DOHH2 (cell line): ENCODE data around the gene KIAA1671.
A peak's percentile ranks its signal among the peaks of the same experiment; 100 is the strongest.

Source experiments
- H3F3A ChIP-seq: fragments of 200-600 bp; sonication (generic), shearing (Covaris generic); 2 replicates; pipeline ENCODE4 v1.6.0; 2016; ENCODE audit warnings: antibody characterized with exemption, mild to moderate bottlenecking; ENCODE audit not compliant: control insufficient read depth, insufficient read depth
- H3K27ac ChIP-seq: fragments of 200-600 bp; sonication (generic); 2 replicates; pipeline ENCODE4 v1.5.1; 2014; ENCODE audit warnings: low read depth, mild to moderate bottlenecking, low read length, moderate library complexity
- H3K27me3 ChIP-seq: fragments of 200-600 bp; sonication (generic); 2 replicates; pipeline ENCODE4 v1.6.1; 2014; ENCODE audit warnings: mild to moderate bottlenecking, low read length, mixed read lengths; ENCODE audit not compliant: control insufficient read depth
- H3K36me3 ChIP-seq: fragments of 200-600 bp; sonication (generic); 2 replicates; pipeline ENCODE4 v1.6.1; 2014; ENCODE audit warnings: mild to moderate bottlenecking, low read length, moderate library complexity, mixed read lengths; ENCODE audit not compliant: control insufficient read depth
- H3K4me1 ChIP-seq: fragments of 200-600 bp; sonication (generic); 2 replicates; pipeline ENCODE4 v1.6.1; 2014; ENCODE audit warnings: mild to moderate bottlenecking, low read length, mixed read lengths; ENCODE audit not compliant: control insufficient read depth
- H3K4me2 ChIP-seq: fragments of 200-600 bp; sonication (generic); 2 replicates; pipeline ENCODE4 v1.6.0; 2014; ENCODE audit warnings: mild to moderate bottlenecking, low read length, moderate library complexity
- H3K4me3 ChIP-seq: fragments of 200-600 bp; sonication (generic); 2 replicates; pipeline ENCODE4 v1.5.1; 2014; ENCODE audit warnings: mild to moderate bottlenecking, low read length, mixed read lengths
- H3K79me2 ChIP-seq: fragments of 200-600 bp; sonication (generic); 2 replicates; pipeline ENCODE4 v1.6.1; 2014; ENCODE audit warnings: mild to moderate bottlenecking, low read length, mixed read lengths; ENCODE audit not compliant: control insufficient read depth
- H3K9me2 ChIP-seq: fragments of 200-600 bp; sonication (generic); replicated peaks from 2 replicates; pipeline ENCODE4 v1.6.1; 2014; ENCODE audit warnings: mild to moderate bottlenecking, low read length, mixed read lengths; ENCODE audit not compliant: control insufficient read depth
- H3K9me3 ChIP-seq: fragments of 200-600 bp; sonication (generic); 2 replicates; pipeline ENCODE4 v1.6.1; 2014; ENCODE audit warnings: antibody characterized with exemption, low read length, mixed read lengths; ENCODE audit not compliant: control insufficient read depth, insufficient read depth
- H4K20me1 ChIP-seq: fragments of 200-600 bp; sonication (generic); 2 replicates; pipeline ENCODE4 v1.6.0; 2014; ENCODE audit warnings: low read depth, mild to moderate bottlenecking, antibody characterized with exemption, low read length, moderate library complexity; ENCODE audit not compliant: control insufficient read depth, insufficient read depth
- CTCF ChIP-seq: fragments of 200-600 bp; sonication (generic); IDR thresholded peaks from one replicate; pipeline ENCODE4 v1.5.1; 2014; ENCODE audit warnings: antibody characterized with exemption, mild to moderate bottlenecking, low read depth, low read length; ENCODE audit not compliant: poor library complexity, severe bottlenecking
- EZH2phosphoT487 ChIP-seq: fragments of 200-600 bp; sonication (generic); IDR thresholded peaks from 2 replicates; pipeline ENCODE4 v1.6.1; 2017; ENCODE audit warnings: borderline replicate concordance, mild to moderate bottlenecking, antibody characterized with exemption, low read length, moderate library complexity, mixed read lengths

KIAA1671 gene

GRCh38 chr22:24952837-24953383 is 394 bp downstream of the KIAA1671 start:
- H3K27ac ChIP-seq, result no peak overlapping the region
- 0 out of 2 replicates have a peak, but pooled peaks cover 4% of the 10 kb centered on the region for H3K4me1 ChIP-seq
- no peaks in the 10 kb centered on the region for H3K9me2 ChIP-seq
- TF ChIP-seq CTCF (no peak), EZH2phosphoT487 (no peak)
- no peaks in the 10 kb centered on the region for H3K79me2 ChIP-seq
- no peaks in the 10 kb centered on the region for H3F3A ChIP-seq
- peak overlapping the region; percentile 69; the same call in 1 of the 2 replicates for H3K4me2 ChIP-seq
- H4K20me1 ChIP-seq, result no peaks in the 10 kb centered on the region
- no peaks in the 10 kb centered on the region for H3K9me3 ChIP-seq
- H3K36me3 ChIP-seq, result no peaks in the 10 kb centered on the region
- no peaks in the 10 kb centered on the region for H3K27me3 ChIP-seq
- H3K4me3 ChIP-seq, result peak overlapping the region; percentile 67; the same call in 1 of the 2 replicates

- Histone ChIP-seq H3K79me2 (no peaks in the 10 kb centered on the region), H3K36me3 (no peaks in the 10 kb centered on the region), H3K9me2 (no peaks in the 10 kb centered on the region), H3K4me2 (no peak overlapping the region), H3K27me3 (no peaks in the 10 kb centered on the region), H3K4me3 (no peak overlapping the region), H3F3A (no peaks in the 10 kb centered on the region), H3K27ac (no peak overlapping the region), H3K9me3 (no peaks in the 10 kb centered on the region), H4K20me1 (no peaks in the 10 kb centered on the region), H3K4me1 (0 out of 2 replicates have a peak, but pooled peaks cover 4% of the 10 kb centered on the region)
- TF ChIP-seq CTCF (no peak), EZH2phosphoT487 (no peak)
These were observed 1.0 kb downstream of the KIAA1671 start for GRCh38 chr22:24953384-24954113.

- Histone ChIP-seq H3K4me3 (no peak overlapping the region), H3F3A (no peaks in the 10 kb centered on the region), H3K79me2 (no peaks in the 10 kb centered on the region), H3K4me2 (no peak overlapping the region), H3K27me3 (no peaks in the 10 kb centered on the region), H3K36me3 (no peaks in the 10 kb centered on the region), H3K27ac (no peak overlapping the region), H3K9me3 (no peaks in the 10 kb centered on the region), H3K9me2 (no peaks in the 10 kb centered on the region), H4K20me1 (no peaks in the 10 kb centered on the region), H3K4me1 (0 out of 2 replicates have a peak, but pooled peaks cover 4% of the 10 kb centered on the region)
- TF ChIP-seq EZH2phosphoT487 (no peak), CTCF (no peak)
These were observed 1.6 kb downstream of the KIAA1671 start for GRCh38 chr22:24954114-24954463.
